ENCODE data around the gene DAGLA.

The DAGLA gene

GRCh38 chr11:61760946-61761345, 80.8 kb downstream of the DAGLA start:
- no peak for DNase-seq (ENCODE audit: low read depth)
- no peak for TF ChIP-seq CTCF (conservative IDR thresholded peaks at IDR 0.05; ENCODE audit: low read depth, low read length)
- no peak overlapping the region for H3K4me3 ChIP-seq (ENCODE audit: low read depth, low read length)

GRCh38 chr11:61761440-61762222, 81.4 kb downstream of the DAGLA start:
- TF ChIP-seq CTCF (conservative IDR thresholded peaks at IDR 0.05; ENCODE audit: low read depth, low read length), result no peak
- DNase-seq (ENCODE audit: low read depth), result no peak
- no peak overlapping the region for H3K4me3 ChIP-seq (ENCODE audit: low read depth, low read length)

- TF ChIP-seq CTCF (conservative IDR thresholded peaks at IDR 0.05; ENCODE audit: low read depth, low read length), result no peak
- no peak overlapping the region for H3K4me3 ChIP-seq (ENCODE audit: low read depth, low read length)
- no peak for DNase-seq (ENCODE audit: low read depth)
Observed at GRCh38 chr11:61762223-61762615, 82.0 kb downstream of the DAGLA start.

- H3K4me3 ChIP-seq (ENCODE audit: low read depth, low read length), result no peak overlapping the region
- no peak for TF ChIP-seq CTCF (conservative IDR thresholded peaks at IDR 0.05; ENCODE audit: low read depth, low read length)
- no peak for DNase-seq (ENCODE audit: low read depth)
Observed at GRCh38 chr11:61762798-61763197, 82.6 kb downstream of the DAGLA start.

- H3K4me3 ChIP-seq (ENCODE audit: low read depth, low read length), result no peak overlapping the region
- no peak for TF ChIP-seq CTCF (conservative IDR thresholded peaks at IDR 0.05; ENCODE audit: low read depth, low read length)
- no peak for DNase-seq (ENCODE audit: low read depth)
Observed at GRCh38 chr11:61763930-61764605, 83.9 kb downstream of the DAGLA start.

GRCh38 chr11:61764606-61765260, 84.5 kb downstream of the DAGLA start:
- no peak overlapping the region for H3K4me3 ChIP-seq (ENCODE audit: low read depth, low read length)
- DNase-seq (ENCODE audit: low read depth), result no peak
- TF ChIP-seq CTCF (conservative IDR thresholded peaks at IDR 0.05; ENCODE audit: low read depth, low read length), result peak; percentile 26
